Endodermal cell (in vitro differentiated cells): ENCODE results near the gene CENPE. TPM values are rescaled to one million over a fixed set of nuclear protein-coding genes. Genes with fewer than 3 reads are reported as not detected.
A peak's percentile ranks its signal among the peaks of the same experiment; 100 is the strongest.

Experiments used
- DNase-seq: peaks from one replicate; pipeline ENCODE4 v3.0.0-alpha.2; 2017
- H3K27ac ChIP-seq: 2 replicates; pipeline ENCODE4 v1.5.1; 2013; ENCODE audit warnings: mild to moderate bottlenecking, low read depth, low read length, moderate library complexity
- H3K27me3 ChIP-seq: 2 replicates; pipeline ENCODE4 v1.6.1; 2013; ENCODE audit warnings: mild to moderate bottlenecking, low read length, moderate library complexity; ENCODE audit not compliant: insufficient read depth, control insufficient read depth, poor library complexity, severe bottlenecking
- H3K36me3 ChIP-seq: 2 replicates; pipeline ENCODE4 v1.7.0; 2013; ENCODE audit warnings: mild to moderate bottlenecking, low read length, moderate library complexity; ENCODE audit not compliant: control insufficient read depth, insufficient read depth
- H3K4me1 ChIP-seq: one replicate; pipeline ENCODE4 v1.7.0; 2013; ENCODE audit warnings: low read length; ENCODE audit not compliant: control insufficient read depth, insufficient read depth
- H3K4me3 ChIP-seq: 2 replicates; pipeline ENCODE4 v1.5.1; 2013; ENCODE audit warnings: mild to moderate bottlenecking, low read length, moderate library complexity
- H3K9ac ChIP-seq: 2 replicates; pipeline ENCODE4 v1.6.1; 2013; ENCODE audit warnings: mild to moderate bottlenecking, low read length, moderate library complexity; ENCODE audit not compliant: poor library complexity, severe bottlenecking; ENCODE audit errors: extremely low read depth
- H3K9me3 ChIP-seq: 2 replicates; pipeline ENCODE4 v1.6.1; 2013; ENCODE audit warnings: mild to moderate bottlenecking, low read length, moderate library complexity; ENCODE audit not compliant: control insufficient read depth
- H3K27ac Mint-ChIP-seq: 2 replicates; pipeline ENCODE4 v1.8.0; 2020; ENCODE audit warnings: mixed read lengths
- H3K27me3 Mint-ChIP-seq: 2 replicates; pipeline ENCODE4 v1.8.0; 2021; ENCODE audit warnings: mild to moderate bottlenecking, mixed read lengths; ENCODE audit not compliant: insufficient read depth
- H3K36me3 Mint-ChIP-seq: 2 replicates; pipeline ENCODE4 v1.8.0; 2020; ENCODE audit warnings: low read depth, mixed read lengths
- H3K4me1 Mint-ChIP-seq: 2 replicates; pipeline ENCODE4 v1.8.0; 2020; ENCODE audit warnings: mixed read lengths
- H3K4me3 Mint-ChIP-seq: 2 replicates; pipeline ENCODE4 v1.8.0; 2020; ENCODE audit warnings: mild to moderate bottlenecking, moderate library complexity, mixed read lengths
- H3K9me3 Mint-ChIP-seq: 2 replicates; pipeline ENCODE4 v1.8.0; 2020; ENCODE audit warnings: mild to moderate bottlenecking, mixed read lengths
- CTCF ChIP-seq: fragments of 200-600 bp; sonication (generic); conservative IDR thresholded peaks from 2 replicates; pipeline ENCODE4 v1.5.0; 2021; ENCODE audit warnings: antibody characterized with exemption, mild to moderate bottlenecking
- WGBS, 2 experiments: methylation state at CpG; one replicate each; pipeline versions ENCODE4 v1.1.5 to v1.1.7; 2013; ENCODE audit warnings: missing lambda C conversion rate in 2 of 2, mixed read lengths in 1 of 2; ENCODE audit not compliant: insufficient coverage in 1 of 2, insufficient read length in 1 of 2; 5-methylcytosine and 5-hydroxymethylcytosine counted together
- total RNA-seq, 2 donors: library from RNA; stranded (reverse); fragmentation: NEBNext Ultra II Directional in 1 of 2; extraction: Animal tissue kit (Norgen Biotek cat#: 25700) in 1 of 2; gene quantifications; 2 replicates in 1 of 2; 3 replicates in 1 of 2; pipeline ENCODE4 v1.2.1, GENCODE V29; 2021

CENPE gene
- total RNA-seq, 2 donors from 2014 or later: 32.4 to 39.6 TPM

- Mint-ChIP-seq H3K4me1 (peaks cover 19% of the 10 kb centered on the region), H3K27ac (peak overlapping the region; percentile 88), H3K27me3 (no peaks in the 10 kb centered on the region), H3K9me3 (no peaks in the 10 kb centered on the region), H3K36me3 (peaks cover 3% of the 10 kb centered on the region), H3K4me3 (peak overlapping the region; percentile 67)
- Histone ChIP-seq H3K27ac (no peak overlapping the region), H3K4me1 (peaks cover 4% of the 10 kb centered on the region), H3K4me3 (peak overlapping the region; percentile 92), H3K27me3 (no peaks in the 10 kb centered on the region), H3K36me3 (peaks cover 2% of the 10 kb centered on the region), H3K9me3 (no peaks in the 10 kb centered on the region), H3K9ac (peak overlapping the region; percentile 77)
- TF ChIP-seq CTCF: no peak
- 63 to 69% methylated on average over 3 to 4 of the region's 4 CpGs for WGBS, 2 experiments
- DNase-seq: no peak
These were observed 99.2 kb downstream of the CENPE start for GRCh38 chr4:103098756-103099440.

- Mint-ChIP-seq H3K9me3 (no peaks in the 10 kb centered on the region), H3K4me1 (peaks cover 19% of the 10 kb centered on the region), H3K27me3 (no peaks in the 10 kb centered on the region), H3K36me3 (peaks cover 3% of the 10 kb centered on the region), H3K4me3 (peak overlapping the region; percentile 67), H3K27ac (no peak overlapping the region)
- no peak for DNase-seq
- Histone ChIP-seq H3K9me3 (no peaks in the 10 kb centered on the region), H3K36me3 (peaks cover 4% of the 10 kb centered on the region), H3K27ac (no peak overlapping the region), H3K27me3 (no peaks in the 10 kb centered on the region), H3K4me3 (no peak overlapping the region), H3K9ac (no peak overlapping the region), H3K4me1 (peaks cover 4% of the 10 kb centered on the region)
- TF ChIP-seq CTCF: no peak
- WGBS, 2 experiments: 92 to 94% methylated on average over 4 to 10 of the region's 10 CpGs
These were observed 99.8 kb downstream of the CENPE start for GRCh38 chr4:103098341-103098740.

GRCh38 chr4:103097112-103097511 lies 101.0 kb downstream of the CENPE start:
- Mint-ChIP-seq H3K4me3 (no peak overlapping the region), H3K4me1 (peaks cover 19% of the 10 kb centered on the region), H3K27me3 (no peaks in the 10 kb centered on the region), H3K9me3 (no peaks in the 10 kb centered on the region), H3K36me3 (peaks cover 3% of the 10 kb centered on the region), H3K27ac (no peak overlapping the region)
- Histone ChIP-seq H3K27ac (no peak overlapping the region), H3K9ac (no peak overlapping the region), H3K4me3 (no peak overlapping the region), H3K9me3 (no peaks in the 10 kb centered on the region), H3K36me3 (peaks cover 4% of the 10 kb centered on the region), H3K4me1 (peaks cover 4% of the 10 kb centered on the region), H3K27me3 (no peaks in the 10 kb centered on the region)
- 95% methylated on average over 2 of the region's 2 CpGs; no CpG with 5 or more reads in 1 of the 2 experiments for WGBS, 2 experiments
- DNase-seq: no peak
- no peak for TF ChIP-seq CTCF
